Neural cell (in vitro differentiated cells): Measurements from ENCODE around the gene THAP8. TPM values are rescaled to one million over a fixed set of nuclear protein-coding genes. Genes with fewer than 3 reads are reported as not detected.

Experiments
- H2AFZ ChIP-seq: fragments of 200-600, 300-800 bp; sonication (generic), shearing (Covaris generic); 2 replicates; pipeline ENCODE4 v1.6.0; 2014; ENCODE audit warnings: low read depth, mild to moderate bottlenecking, antibody characterized with exemption, low read length, moderate library complexity
- H3F3A ChIP-seq: fragments of 200-600 bp; shearing (Covaris generic); 2 replicates; pipeline ENCODE4 v1.6.1; 2016; ENCODE audit warnings: mild to moderate bottlenecking, moderate library complexity, mixed read lengths, antibody characterized with exemption, low read length; ENCODE audit not compliant: insufficient read depth, poor library complexity, severe bottlenecking
- H3K27ac ChIP-seq: fragments of 200-600, 300-800 bp; sonication (generic), shearing (Covaris generic); 2 replicates; pipeline ENCODE4 v1.5.1; 2014; ENCODE audit warnings: mild to moderate bottlenecking, low read length, moderate library complexity
- H3K27me3 ChIP-seq: fragments of 300-800, 200-600 bp; sonication (generic), shearing (Covaris generic); 2 replicates; pipeline ENCODE4 v1.6.0; 2014; ENCODE audit warnings: mild to moderate bottlenecking, low read depth, low read length, moderate library complexity; ENCODE audit not compliant: insufficient read depth
- H3K36me3 ChIP-seq: fragments of 300-800, 200-600 bp; sonication (generic), shearing (Covaris generic); 2 replicates; pipeline ENCODE4 v1.5.1; 2014; ENCODE audit warnings: mild to moderate bottlenecking, antibody characterized with exemption, low read length, moderate library complexity; ENCODE audit not compliant: insufficient read depth
- H3K4me2 ChIP-seq: fragments of 300-800, 200-600 bp; sonication (generic), shearing (Covaris generic); 2 replicates; pipeline ENCODE4 v1.6.0; 2014; ENCODE audit warnings: mild to moderate bottlenecking, low read length
- H3K4me3 ChIP-seq: fragments of 300-800, 200-600 bp; sonication (generic), shearing (Covaris generic); 2 replicates; pipeline ENCODE4 v1.5.1; 2014; ENCODE audit warnings: mild to moderate bottlenecking, low read length, moderate library complexity
- H3K79me2 ChIP-seq: fragments of 200-600 bp; shearing (Covaris generic); replicated peaks from 2 replicates; pipeline ENCODE4 v1.6.0; 2014; ENCODE audit warnings: mild to moderate bottlenecking, low read length, moderate library complexity; ENCODE audit not compliant: insufficient read depth
- H3K9ac ChIP-seq: fragments of 300-800, 200-600 bp; sonication (generic), shearing (Covaris generic); 2 replicates; pipeline ENCODE4 v1.6.1; 2016; ENCODE audit warnings: mild to moderate bottlenecking, low read length, mixed read lengths
- H3K9me2 ChIP-seq: fragments of 200-600 bp; shearing (Covaris generic); 2 replicates; pipeline ENCODE4 v1.6.1; 2016; ENCODE audit warnings: mild to moderate bottlenecking, low read length, mixed read lengths; ENCODE audit not compliant: insufficient read depth
- H3K9me3 ChIP-seq: fragments of 200-600, 300-800 bp; sonication (generic), shearing (Covaris generic); 2 replicates; pipeline ENCODE4 v1.6.1; 2016; ENCODE audit warnings: mild to moderate bottlenecking, mixed run types, low read length, moderate library complexity, mixed read lengths
- H4K20me1 ChIP-seq: fragments of 200-600 bp; shearing (Covaris generic); 2 replicates; pipeline ENCODE4 v1.6.1; 2016; ENCODE audit warnings: mild to moderate bottlenecking, mixed run types; ENCODE audit not compliant: insufficient read depth
- EP300 ChIP-seq: fragments of 450-650 bp; conservative IDR thresholded peaks from 2 replicates; pipeline ENCODE4 v1.6.1; 2014; ENCODE audit warnings: antibody characterized with exemption, mild to moderate bottlenecking, moderate library complexity; ENCODE audit not compliant: poor library complexity, severe bottlenecking
- EZH2 ChIP-seq: fragments of 200-600, 300-800 bp; shearing (Covaris generic), sonication (generic); IDR thresholded peaks from 2 replicates; pipeline ENCODE4 v1.6.1; 2014; ENCODE audit warnings: antibody characterized with exemption, low read length, borderline replicate concordance, mild to moderate bottlenecking; ENCODE audit not compliant: insufficient read depth, poor library complexity, severe bottlenecking
- MXI1 ChIP-seq: fragments of 450-650 bp; conservative IDR thresholded peaks from 2 replicates; pipeline ENCODE4 v1.6.1; 2014; ENCODE audit warnings: antibody characterized with exemption, mild to moderate bottlenecking; ENCODE audit not compliant: poor library complexity, severe bottlenecking
- POLR2AphosphoS5 ChIP-seq: IDR thresholded peaks from 2 replicates; pipeline ENCODE4 v1.6.1; 2012
- RAD21 ChIP-seq: fragments of 450-650 bp; conservative IDR thresholded peaks from 2 replicates; pipeline ENCODE4 v1.6.1; 2014; ENCODE audit warnings: antibody characterized with exemption, mild to moderate bottlenecking, moderate library complexity
- SMC3 ChIP-seq: fragments of 450-650 bp; conservative IDR thresholded peaks from 2 replicates; pipeline ENCODE4 v1.6.1; 2014; ENCODE audit warnings: antibody characterized with exemption, mild to moderate bottlenecking, moderate library complexity; ENCODE audit not compliant: poor library complexity
- TAF1 ChIP-seq: IDR thresholded peaks from 2 replicates; pipeline ENCODE4 v1.6.1; 2012; ENCODE audit warnings: low read depth
- polyA plus RNA-seq: library from polyadenylated mRNA; depleted of rRNA; stranded (reverse); fragments of >200 nt; gene quantifications from 2 replicates; pipeline ENCODE4 v1.2.3, GENCODE V29; 2014
- TF ChIP-seq, protein P1 (sequence below): IDR thresholded peaks from 2 replicates; pipeline ENCODE4 v1.6.1; 2012; ENCODE audit warnings: borderline replicate concordance
- TF ChIP-seq, protein P2 (sequence below): fragments of 450-650 bp; IDR thresholded peaks from 2 replicates; pipeline ENCODE4 v1.5.1; 2014; ENCODE audit warnings: antibody characterized with exemption, mild to moderate bottlenecking, moderate library complexity; ENCODE audit not compliant: poor library complexity, severe bottlenecking

THAP8 gene
- polyA plus RNA-seq, 1 donor from 2014 or later = 5.5 TPM

DNA sequence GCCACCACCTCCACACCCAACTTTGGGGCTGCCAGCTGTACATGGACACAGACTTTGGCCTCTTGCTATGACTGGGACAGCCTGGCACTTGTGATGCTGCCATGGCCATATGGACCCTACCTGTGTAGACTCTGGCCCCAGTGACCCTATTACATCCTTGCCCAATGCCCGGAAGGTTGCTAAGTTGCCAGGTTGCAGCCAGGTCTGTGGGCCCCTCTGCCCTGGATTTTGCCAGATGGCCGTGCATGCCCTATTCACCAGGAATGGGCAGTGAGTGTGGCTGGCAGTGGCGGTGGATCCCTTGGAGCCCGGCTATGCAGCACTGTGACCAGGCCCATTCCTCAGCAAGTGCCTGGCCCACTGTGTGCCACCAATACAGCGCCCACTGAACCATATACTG is 68.0 kb downstream of the THAP8 start:
- Histone ChIP-seq H3F3A (no peaks in the 10 kb centered on the region), H3K4me3 (no peak overlapping the region), H3K9me3 (no peaks in the 10 kb centered on the region), H4K20me1 (no peaks in the 10 kb centered on the region), H3K79me2 (no peaks in the 10 kb centered on the region), H3K27me3 (peaks cover 14% of the 10 kb centered on the region), H3K9ac (no peak overlapping the region), H3K27ac (no peak overlapping the region), H3K36me3 (no peaks in the 10 kb centered on the region), H3K9me2 (no peaks in the 10 kb centered on the region), H2AFZ (no peak overlapping the region), H3K4me2 (no peak overlapping the region)
- no peak for TF ChIP-seq POLR2AphosphoS5
- TF ChIP-seq, protein P1, sequence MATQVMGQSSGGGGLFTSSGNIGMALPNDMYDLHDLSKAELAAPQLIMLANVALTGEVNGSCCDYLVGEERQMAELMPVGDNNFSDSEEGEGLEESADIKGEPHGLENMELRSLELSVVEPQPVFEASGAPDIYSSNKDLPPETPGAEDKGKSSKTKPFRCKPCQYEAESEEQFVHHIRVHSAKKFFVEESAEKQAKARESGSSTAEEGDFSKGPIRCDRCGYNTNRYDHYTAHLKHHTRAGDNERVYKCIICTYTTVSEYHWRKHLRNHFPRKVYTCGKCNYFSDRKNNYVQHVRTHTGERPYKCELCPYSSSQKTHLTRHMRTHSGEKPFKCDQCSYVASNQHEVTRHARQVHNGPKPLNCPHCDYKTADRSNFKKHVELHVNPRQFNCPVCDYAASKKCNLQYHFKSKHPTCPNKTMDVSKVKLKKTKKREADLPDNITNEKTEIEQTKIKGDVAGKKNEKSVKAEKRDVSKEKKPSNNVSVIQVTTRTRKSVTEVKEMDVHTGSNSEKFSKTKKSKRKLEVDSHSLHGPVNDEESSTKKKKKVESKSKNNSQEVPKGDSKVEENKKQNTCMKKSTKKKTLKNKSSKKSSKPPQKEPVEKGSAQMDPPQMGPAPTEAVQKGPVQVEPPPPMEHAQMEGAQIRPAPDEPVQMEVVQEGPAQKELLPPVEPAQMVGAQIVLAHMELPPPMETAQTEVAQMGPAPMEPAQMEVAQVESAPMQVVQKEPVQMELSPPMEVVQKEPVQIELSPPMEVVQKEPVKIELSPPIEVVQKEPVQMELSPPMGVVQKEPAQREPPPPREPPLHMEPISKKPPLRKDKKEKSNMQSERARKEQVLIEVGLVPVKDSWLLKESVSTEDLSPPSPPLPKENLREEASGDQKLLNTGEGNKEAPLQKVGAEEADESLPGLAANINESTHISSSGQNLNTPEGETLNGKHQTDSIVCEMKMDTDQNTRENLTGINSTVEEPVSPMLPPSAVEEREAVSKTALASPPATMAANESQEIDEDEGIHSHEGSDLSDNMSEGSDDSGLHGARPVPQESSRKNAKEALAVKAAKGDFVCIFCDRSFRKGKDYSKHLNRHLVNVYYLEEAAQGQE = no peak
- TF ChIP-seq EZH2 = no peak
- no peak for TF ChIP-seq RAD21
- TF ChIP-seq TAF1 = no peak
- no peak for TF ChIP-seq MXI1
- TF ChIP-seq, protein P2, sequence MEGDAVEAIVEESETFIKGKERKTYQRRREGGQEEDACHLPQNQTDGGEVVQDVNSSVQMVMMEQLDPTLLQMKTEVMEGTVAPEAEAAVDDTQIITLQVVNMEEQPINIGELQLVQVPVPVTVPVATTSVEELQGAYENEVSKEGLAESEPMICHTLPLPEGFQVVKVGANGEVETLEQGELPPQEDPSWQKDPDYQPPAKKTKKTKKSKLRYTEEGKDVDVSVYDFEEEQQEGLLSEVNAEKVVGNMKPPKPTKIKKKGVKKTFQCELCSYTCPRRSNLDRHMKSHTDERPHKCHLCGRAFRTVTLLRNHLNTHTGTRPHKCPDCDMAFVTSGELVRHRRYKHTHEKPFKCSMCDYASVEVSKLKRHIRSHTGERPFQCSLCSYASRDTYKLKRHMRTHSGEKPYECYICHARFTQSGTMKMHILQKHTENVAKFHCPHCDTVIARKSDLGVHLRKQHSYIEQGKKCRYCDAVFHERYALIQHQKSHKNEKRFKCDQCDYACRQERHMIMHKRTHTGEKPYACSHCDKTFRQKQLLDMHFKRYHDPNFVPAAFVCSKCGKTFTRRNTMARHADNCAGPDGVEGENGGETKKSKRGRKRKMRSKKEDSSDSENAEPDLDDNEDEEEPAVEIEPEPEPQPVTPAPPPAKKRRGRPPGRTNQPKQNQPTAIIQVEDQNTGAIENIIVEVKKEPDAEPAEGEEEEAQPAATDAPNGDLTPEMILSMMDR = no peak
- TF ChIP-seq EP300 = no peak
- no peak for TF ChIP-seq SMC3

Other genes with a start within 250 kb of the THAP8 start
- not detected in 2 replicates for gene PRODH2, start 241.4 kb downstream of the THAP8 start, polyA plus RNA-seq
- gene NPHS1, start 201.8 kb downstream of the THAP8 start, polyA plus RNA-seq = 0.05 and 2.8 TPM in 2 replicates
- 0.79 and 2.1 TPM in 2 replicates for gene KIRREL2, start 197.4 kb downstream of the THAP8 start, polyA plus RNA-seq
- gene APLP1, start 185.7 kb downstream of the THAP8 start, polyA plus RNA-seq = 390 and 407 TPM in 2 replicates
- gene NFKBID, start 153.7 kb downstream of the THAP8 start, polyA plus RNA-seq = 6.2 and 6.8 TPM in 2 replicates
- not detected in 2 replicates for gene HCST, start 151.8 kb downstream of the THAP8 start, polyA plus RNA-seq
- not detected in 2 replicates for gene TYROBP, start 146.0 kb downstream of the THAP8 start, polyA plus RNA-seq
- gene LRFN3, start 117.9 kb downstream of the THAP8 start, polyA plus RNA-seq = 10.1 and 11.1 TPM in 2 replicates
- gene SDHAF1, start 59.1 kb downstream of the THAP8 start, polyA plus RNA-seq = 65.3 and 71.6 TPM in 2 replicates
- gene SYNE4, start 45.5 kb downstream of the THAP8 start, polyA plus RNA-seq = 0.16 and 0.19 TPM in 2 replicates
- 45.6 and 63.2 TPM in 2 replicates for gene ALKBH6, start 40.1 kb downstream of the THAP8 start, polyA plus RNA-seq
- 5.6 and 7.8 TPM in 2 replicates for gene CLIP3, start 21.4 kb downstream of the THAP8 start, polyA plus RNA-seq
- 0.35 and 0.84 TPM in 2 replicates for gene WDR62, start 612 bp upstream of the THAP8 start, polyA plus RNA-seq
- gene OVOL3, start 56.9 kb upstream of the THAP8 start, polyA plus RNA-seq = not detected in 2 replicates
- 159 and 169 TPM in 2 replicates for gene POLR2I, start 60.6 kb upstream of the THAP8 start, polyA plus RNA-seq
- 640 and 643 TPM in 2 replicates for gene TBCB, start 61.2 kb upstream of the THAP8 start, polyA plus RNA-seq
- gene CAPNS1, start 85.8 kb upstream of the THAP8 start, polyA plus RNA-seq = 67.3 and 87.8 TPM in 2 replicates
- not detected in 2 replicates for gene COX7A1, start 98.2 kb upstream of the THAP8 start, polyA plus RNA-seq
- 9.4 and 9.7 TPM in 2 replicates for gene ZNF565, start 160.4 kb upstream of the THAP8 start, polyA plus RNA-seq
- 162 and 215 TPM in 2 replicates for gene ZNF146, start 160.8 kb upstream of the THAP8 start, polyA plus RNA-seq